SK-N-SH (cell line): ENCODE measurements around the gene PRL. TPM values are rescaled to one million over a fixed set of nuclear protein-coding genes. Genes with fewer than 3 reads are reported as not detected.

Experiments
- CTCF ChIA-PET: fragments of 300-600, 350-600 bp; formaldehyde crosslinking; extraction: SDS; loops from one replicate; lab custom pipeline; 2021; lab: Yijun Ruan, JAX
- POLR2A ChIA-PET: fragments of 350-600 bp; sonication (Branson Sonifier 250); formaldehyde crosslinking; extraction: SDS; loops from one replicate; lab custom pipeline; 2020; ENCODE audit warnings: antibody characterized with exemption, inconsistent platforms; lab: Yijun Ruan, JAX
- DNase-seq: peaks from one replicate; pipeline ENCODE4 v3.0.0; 2012
- H2AFZ ChIP-seq: fragments of 200-600 bp; sonication (generic); 2 replicates; pipeline ENCODE4 v1.8.1; 2016; ENCODE audit warnings: antibody characterized with exemption, mild to moderate bottlenecking, low read depth
- H3F3A ChIP-seq: fragments of 200-600 bp; sonication (generic); replicated peaks from 2 replicates; pipeline ENCODE3; 2016; ENCODE audit warnings: antibody characterized with exemption, mild to moderate bottlenecking; ENCODE audit not compliant: insufficient read depth
- H3K27ac ChIP-seq, 2 experiments: fragments of 200-500 bp in 1 of 2; fragments of 200-600 bp in 1 of 2; sonication (Bioruptor generic) in 1 of 2; sonication (generic), shearing (Covaris generic) in 1 of 2; 2 replicates each; pipeline versions ENCODE4 v1.5.1 to v1.6.1; 2014 to 2016; ENCODE audit warnings: low read depth in 2 of 2, inconsistent platforms in 1 of 2, low read length in 1 of 2, mild to moderate bottlenecking in 1 of 2, mixed read lengths in 1 of 2
- H3K27me3 ChIP-seq: fragments of 200-600 bp; sonication (generic), shearing (Covaris generic); 2 replicates; pipeline ENCODE4 v1.6.1; 2016; ENCODE audit warnings: mixed run types; ENCODE audit not compliant: insufficient read depth
- H3K36me3 ChIP-seq, 2 experiments: fragments of 200-500 bp in 1 of 2; fragments of 200-600 bp in 1 of 2; sonication (Bioruptor generic) in 1 of 2; sonication (generic) in 1 of 2; replicated peaks in 1 of 2; 2 replicates each; pipeline versions ENCODE3 to v1.5.1; 2014 to 2016; ENCODE audit warnings: low read length in 1 of 2, mild to moderate bottlenecking in 1 of 2; ENCODE audit not compliant: insufficient read depth in 2 of 2, control insufficient read depth in 1 of 2
- H3K4me1 ChIP-seq, 2 experiments: fragments of 200-500 bp in 1 of 2; fragments of 200-600 bp in 1 of 2; sonication (Bioruptor generic) in 1 of 2; sonication (generic), shearing (Covaris generic) in 1 of 2; 2 replicates each; pipeline versions ENCODE4 v1.5.1 to v1.6.1; 2014 to 2016; ENCODE audit warnings: low read depth in 1 of 2, low read length in 1 of 2, mixed run types in 1 of 2; ENCODE audit not compliant: insufficient read depth in 2 of 2, control insufficient read depth in 1 of 2
- H3K4me2 ChIP-seq: fragments of 200-600 bp; sonication (generic), shearing (Covaris generic); 2 replicates; pipeline ENCODE4 v1.6.1; 2017; ENCODE audit warnings: mixed run types
- H3K4me3 ChIP-seq, 2 experiments: fragments of 200-500 bp in 1 of 2; fragments of 200-600 bp in 1 of 2; sonication (Bioruptor generic) in 1 of 2; sonication (generic), shearing (Covaris generic) in 1 of 2; 2 replicates each; pipeline versions ENCODE4 v1.5.1 to v1.8.1; 2014 to 2016; ENCODE audit warnings: low read depth in 2 of 2, inconsistent platforms in 1 of 2, low read length in 1 of 2, mild to moderate bottlenecking in 1 of 2, mixed read lengths in 1 of 2, moderate library complexity in 1 of 2
- H3K79me2 ChIP-seq: fragments of 200-600 bp; sonication (generic); 2 replicates; pipeline ENCODE4 v1.8.1; 2017; ENCODE audit warnings: mild to moderate bottlenecking; ENCODE audit not compliant: insufficient read depth
- H3K9ac ChIP-seq: fragments of 200-600 bp; sonication (generic); 2 replicates; pipeline ENCODE4 v1.6.1; 2017; ENCODE audit warnings: mixed run types
- H3K9me2 ChIP-seq: fragments of 200-600 bp; sonication (generic); 2 replicates; pipeline ENCODE4 v1.6.1; 2017; ENCODE audit warnings: mixed run types
- H3K9me3 ChIP-seq: fragments of 200-600 bp; sonication (generic); 2 replicates; pipeline ENCODE4 v1.6.1; 2017; ENCODE audit warnings: mixed run types, mild to moderate bottlenecking, moderate library complexity
- H4K20me1 ChIP-seq: fragments of 200-600 bp; sonication (generic); 2 replicates; pipeline ENCODE4 v1.6.1; 2017; ENCODE audit warnings: mild to moderate bottlenecking, mixed run types; ENCODE audit not compliant: insufficient read depth
- CHD2 ChIP-seq: fragments of 150-350 bp; IDR thresholded peaks from 2 replicates; pipeline ENCODE4 v1.6.1; 2018; ENCODE audit warnings: low read length; ENCODE audit not compliant: partially characterized antibody
- EP300 ChIP-seq, 2 experiments: IDR thresholded peaks; 2 replicates each; pipeline versions ENCODE4 v1.4.0 to v1.6.1; 2012; ENCODE audit warnings: borderline replicate concordance in 1 of 2, low read depth in 1 of 2, low read length in 1 of 2
- FOSL2 ChIP-seq: IDR thresholded peaks from 2 replicates; pipeline ENCODE4 v1.4.0; 2012; ENCODE audit warnings: low read depth, mild to moderate bottlenecking, moderate library complexity, borderline replicate concordance
- FOXJ3 ChIP-seq: sonication (generic); formaldehyde crosslinking; IDR thresholded peaks from 2 replicates; pipeline ENCODE4 v1.5.1; 2020; ENCODE audit warnings: mild to moderate bottlenecking, missing genetic modification reagents
- GATA2 ChIP-seq: sonication (generic); formaldehyde crosslinking; IDR thresholded peaks from 2 replicates; pipeline ENCODE4 v1.5.0; 2020; ENCODE audit warnings: mild to moderate bottlenecking, missing genetic modification reagents
- JUND ChIP-seq: IDR thresholded peaks from 2 replicates; pipeline ENCODE4 v1.4.0; 2012
- MEF2A ChIP-seq: IDR thresholded peaks from 2 replicates; pipeline ENCODE4 v1.4.0; 2012; ENCODE audit warnings: low read depth, borderline replicate concordance
- MXI1 ChIP-seq: IDR thresholded peaks from 2 replicates; pipeline ENCODE4 v1.6.1; 2012; ENCODE audit warnings: mild to moderate bottlenecking, low read depth, low read length, improper control_type of control experiment
- POLR2AphosphoS5 ChIP-seq: IDR thresholded peaks from 2 replicates; pipeline ENCODE4 v1.6.1; 2012; ENCODE audit warnings: low read depth, low read length
- RAD21 ChIP-seq: IDR thresholded peaks from 2 replicates; pipeline ENCODE4 v1.6.1; 2012; ENCODE audit warnings: mild to moderate bottlenecking, low read length
- RCOR1 ChIP-seq: fragments of 150-350 bp; IDR thresholded peaks from 2 replicates; pipeline ENCODE4 v1.6.1; 2017; ENCODE audit warnings: antibody characterized with exemption, low read length
- RXRA ChIP-seq: IDR thresholded peaks from 2 replicates; pipeline ENCODE4 v1.4.0; 2012; ENCODE audit warnings: low read depth, mild to moderate bottlenecking, borderline replicate concordance
- TAF1 ChIP-seq: IDR thresholded peaks from 2 replicates; pipeline ENCODE4 v1.6.1; 2012; ENCODE audit warnings: low read depth, mild to moderate bottlenecking, low read length, moderate library complexity, borderline replicate concordance
- TCF12 ChIP-seq: IDR thresholded peaks from 2 replicates; pipeline ENCODE4 v1.4.0; 2012
- TEAD4 ChIP-seq: IDR thresholded peaks from 2 replicates; pipeline ENCODE4 v1.4.0; 2012; ENCODE audit warnings: mild to moderate bottlenecking, borderline replicate concordance; ENCODE audit not compliant: insufficient read depth
- YY1 ChIP-seq: IDR thresholded peaks from 2 replicates; pipeline ENCODE4 v1.4.0; 2012; ENCODE audit warnings: low read depth, mild to moderate bottlenecking
- WGBS: methylation state at CpG from one replicate; pipeline ENCODE4 v1.1.6; 2017; ENCODE audit warnings: low lambda C conversion rate; 5-methylcytosine and 5-hydroxymethylcytosine counted together
- polyA plus RNA-seq, 3 experiments: library from polyadenylated mRNA; depleted of rRNA; stranded (reverse); fragments of >200 nt; gene quantifications; 2 replicates each; pipeline ENCODE4 v1.2.3, GENCODE V29; 2012
- TF ChIP-seq, protein P1 (sequence below): IDR thresholded peaks from 2 replicates; pipeline ENCODE4 v1.4.0; 2012; ENCODE audit warnings: low read depth, borderline replicate concordance
- TF ChIP-seq, protein P2 (sequence below): fragments of 200-600 bp; sonication (generic); IDR thresholded peaks from 2 replicates; pipeline ENCODE4 v1.6.1; 2017; ENCODE audit warnings: antibody characterized with exemption, mild to moderate bottlenecking, moderate library complexity
- TF ChIP-seq, protein P3 (sequence below): IDR thresholded peaks from 2 replicates; pipeline ENCODE4 v1.6.1; 2012; ENCODE audit warnings: mild to moderate bottlenecking, low read depth, low read length, moderate library complexity
- TF ChIP-seq, protein P4 (sequence below): IDR thresholded peaks from 2 replicates; pipeline ENCODE4; 2012
- TF ChIP-seq, protein P5 (sequence below): IDR thresholded peaks from 2 replicates; pipeline ENCODE4 v1.4.0; 2012; ENCODE audit warnings: low read depth, borderline replicate concordance

The PRL gene
- polyA plus RNA-seq, 1 of the 3 experiments (the other 2 are of a cell fraction): not detected

DNA sequence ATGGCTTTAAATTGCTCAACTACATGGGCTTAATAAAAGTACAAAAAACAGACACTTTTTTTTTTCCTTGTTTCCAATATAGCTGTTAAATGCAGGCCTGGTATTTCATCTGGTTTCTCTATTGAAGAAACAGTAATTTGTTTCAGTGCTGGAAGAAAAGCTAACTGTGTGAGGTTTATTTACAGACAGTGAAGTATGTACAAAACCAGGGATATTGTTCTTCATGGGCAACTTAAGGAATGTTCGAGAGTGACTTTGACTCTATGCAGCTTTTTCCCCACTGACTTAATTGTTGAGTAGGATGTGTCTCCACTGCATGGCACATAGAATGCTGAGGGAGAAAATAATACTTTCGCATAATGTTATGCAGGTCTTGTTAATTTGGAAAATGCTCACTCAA is 31.0 kb upstream of the PRL start (continued):
- TF ChIP-seq, protein P1, sequence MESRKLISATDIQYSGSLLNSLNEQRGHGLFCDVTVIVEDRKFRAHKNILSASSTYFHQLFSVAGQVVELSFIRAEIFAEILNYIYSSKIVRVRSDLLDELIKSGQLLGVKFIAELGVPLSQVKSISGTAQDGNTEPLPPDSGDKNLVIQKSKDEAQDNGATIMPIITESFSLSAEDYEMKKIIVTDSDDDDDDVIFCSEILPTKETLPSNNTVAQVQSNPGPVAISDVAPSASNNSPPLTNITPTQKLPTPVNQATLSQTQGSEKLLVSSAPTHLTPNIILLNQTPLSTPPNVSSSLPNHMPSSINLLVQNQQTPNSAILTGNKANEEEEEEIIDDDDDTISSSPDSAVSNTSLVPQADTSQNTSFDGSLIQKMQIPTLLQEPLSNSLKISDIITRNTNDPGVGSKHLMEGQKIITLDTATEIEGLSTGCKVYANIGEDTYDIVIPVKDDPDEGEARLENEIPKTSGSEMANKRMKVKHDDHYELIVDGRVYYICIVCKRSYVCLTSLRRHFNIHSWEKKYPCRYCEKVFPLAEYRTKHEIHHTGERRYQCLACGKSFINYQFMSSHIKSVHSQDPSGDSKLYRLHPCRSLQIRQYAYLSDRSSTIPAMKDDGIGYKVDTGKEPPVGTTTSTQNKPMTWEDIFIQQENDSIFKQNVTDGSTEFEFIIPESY: no peak
- TF ChIP-seq TEAD4: no peak
- TF ChIP-seq JUND: no peak
- TF ChIP-seq GATA2 (CRISPR knock-in tag): no peak

DNA sequence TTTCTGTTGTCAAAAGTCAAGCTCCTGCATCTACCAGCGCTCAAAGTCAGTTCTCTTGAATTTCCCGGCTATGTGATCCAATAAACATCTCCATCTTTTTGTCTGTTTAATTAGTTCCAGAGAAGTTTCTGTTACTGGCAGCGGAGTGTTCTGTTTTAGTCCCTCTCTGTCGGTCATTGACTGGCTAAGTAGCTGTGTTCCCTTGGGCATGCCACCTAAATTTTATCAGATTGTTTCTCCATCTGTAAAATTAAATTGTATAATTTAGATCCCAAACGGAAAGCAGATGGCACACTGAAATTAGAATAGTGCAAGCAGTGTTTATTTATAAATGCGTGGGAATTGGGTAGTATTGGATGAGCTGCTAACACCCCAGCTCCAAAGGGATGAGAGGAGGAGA is 29.7 kb upstream of the PRL start:
- Histone ChIP-seq H3K79me2 (no peaks in the 10 kb centered on the region), H3K4me1 (peaks cover 0 to 33% of the 10 kb centered on the region in 2 experiments; a peak in 2 of 4 replicates), H3K4me2 (no peak overlapping the region), H2AFZ (peak overlapping the region; percentile 49; the same call in 1 of the 2 replicates), H3K36me3 (no peaks in the 10 kb centered on the region), H3K27me3 (no peaks in the 10 kb centered on the region), H3F3A (no peaks in the 10 kb centered on the region), H3K4me3 (no peak overlapping the region), H3K9me3 (no peaks in the 10 kb centered on the region), H4K20me1 (no peaks in the 10 kb centered on the region), H3K27ac (peak overlapping the region; percentile 24 to 98; a peak in 3 of 4 replicates), H3K9me2 (no peaks in the 10 kb centered on the region), H3K9ac (no peak overlapping the region)
- POLR2A ChIA-PET: interaction anchor here (0.6 to 3.0 kb wide), 8 partner anchors 179 to 733 kb away, joined by 3 to 36 read pairs (median 5); partner anchors contain the start of gene SOX4
- TF ChIP-seq GATA2 (CRISPR knock-in tag) (peak; percentile 94), RAD21 (peak; percentile 44), CHD2 (peak; percentile 84), TCF12 (peak; percentile 72), RCOR1 (peak; percentile 95), FOXJ3 (CRISPR knock-in tag) (peak; percentile 90; the same call in 1 of the 2 replicates), MXI1 (no peak; the same call in 1 of the 2 replicates), MEF2A (no peak), YY1 (no peak), FOSL2 (no peak), EP300 (IDR thresholded peaks at IDR 0.05; ENCODE audit: borderline replicate concordance in 1 of 2, low read depth in 1 of 2, low read length in 1 of 2) (peak; percentile 21 to 99; a peak in 2 of 4 replicates), JUND (no peak), POLR2AphosphoS5 (0 out of 2 replicates have a peak, but pooled peaks have one; percentile 23), TAF1 (no peak), TEAD4 (no peak), RXRA (no peak)
- TF ChIP-seq, protein P2, sequence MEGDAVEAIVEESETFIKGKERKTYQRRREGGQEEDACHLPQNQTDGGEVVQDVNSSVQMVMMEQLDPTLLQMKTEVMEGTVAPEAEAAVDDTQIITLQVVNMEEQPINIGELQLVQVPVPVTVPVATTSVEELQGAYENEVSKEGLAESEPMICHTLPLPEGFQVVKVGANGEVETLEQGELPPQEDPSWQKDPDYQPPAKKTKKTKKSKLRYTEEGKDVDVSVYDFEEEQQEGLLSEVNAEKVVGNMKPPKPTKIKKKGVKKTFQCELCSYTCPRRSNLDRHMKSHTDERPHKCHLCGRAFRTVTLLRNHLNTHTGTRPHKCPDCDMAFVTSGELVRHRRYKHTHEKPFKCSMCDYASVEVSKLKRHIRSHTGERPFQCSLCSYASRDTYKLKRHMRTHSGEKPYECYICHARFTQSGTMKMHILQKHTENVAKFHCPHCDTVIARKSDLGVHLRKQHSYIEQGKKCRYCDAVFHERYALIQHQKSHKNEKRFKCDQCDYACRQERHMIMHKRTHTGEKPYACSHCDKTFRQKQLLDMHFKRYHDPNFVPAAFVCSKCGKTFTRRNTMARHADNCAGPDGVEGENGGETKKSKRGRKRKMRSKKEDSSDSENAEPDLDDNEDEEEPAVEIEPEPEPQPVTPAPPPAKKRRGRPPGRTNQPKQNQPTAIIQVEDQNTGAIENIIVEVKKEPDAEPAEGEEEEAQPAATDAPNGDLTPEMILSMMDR: no peak
- TF ChIP-seq, protein P3, sequence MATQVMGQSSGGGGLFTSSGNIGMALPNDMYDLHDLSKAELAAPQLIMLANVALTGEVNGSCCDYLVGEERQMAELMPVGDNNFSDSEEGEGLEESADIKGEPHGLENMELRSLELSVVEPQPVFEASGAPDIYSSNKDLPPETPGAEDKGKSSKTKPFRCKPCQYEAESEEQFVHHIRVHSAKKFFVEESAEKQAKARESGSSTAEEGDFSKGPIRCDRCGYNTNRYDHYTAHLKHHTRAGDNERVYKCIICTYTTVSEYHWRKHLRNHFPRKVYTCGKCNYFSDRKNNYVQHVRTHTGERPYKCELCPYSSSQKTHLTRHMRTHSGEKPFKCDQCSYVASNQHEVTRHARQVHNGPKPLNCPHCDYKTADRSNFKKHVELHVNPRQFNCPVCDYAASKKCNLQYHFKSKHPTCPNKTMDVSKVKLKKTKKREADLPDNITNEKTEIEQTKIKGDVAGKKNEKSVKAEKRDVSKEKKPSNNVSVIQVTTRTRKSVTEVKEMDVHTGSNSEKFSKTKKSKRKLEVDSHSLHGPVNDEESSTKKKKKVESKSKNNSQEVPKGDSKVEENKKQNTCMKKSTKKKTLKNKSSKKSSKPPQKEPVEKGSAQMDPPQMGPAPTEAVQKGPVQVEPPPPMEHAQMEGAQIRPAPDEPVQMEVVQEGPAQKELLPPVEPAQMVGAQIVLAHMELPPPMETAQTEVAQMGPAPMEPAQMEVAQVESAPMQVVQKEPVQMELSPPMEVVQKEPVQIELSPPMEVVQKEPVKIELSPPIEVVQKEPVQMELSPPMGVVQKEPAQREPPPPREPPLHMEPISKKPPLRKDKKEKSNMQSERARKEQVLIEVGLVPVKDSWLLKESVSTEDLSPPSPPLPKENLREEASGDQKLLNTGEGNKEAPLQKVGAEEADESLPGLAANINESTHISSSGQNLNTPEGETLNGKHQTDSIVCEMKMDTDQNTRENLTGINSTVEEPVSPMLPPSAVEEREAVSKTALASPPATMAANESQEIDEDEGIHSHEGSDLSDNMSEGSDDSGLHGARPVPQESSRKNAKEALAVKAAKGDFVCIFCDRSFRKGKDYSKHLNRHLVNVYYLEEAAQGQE: no peak
- TF ChIP-seq, protein P4, sequence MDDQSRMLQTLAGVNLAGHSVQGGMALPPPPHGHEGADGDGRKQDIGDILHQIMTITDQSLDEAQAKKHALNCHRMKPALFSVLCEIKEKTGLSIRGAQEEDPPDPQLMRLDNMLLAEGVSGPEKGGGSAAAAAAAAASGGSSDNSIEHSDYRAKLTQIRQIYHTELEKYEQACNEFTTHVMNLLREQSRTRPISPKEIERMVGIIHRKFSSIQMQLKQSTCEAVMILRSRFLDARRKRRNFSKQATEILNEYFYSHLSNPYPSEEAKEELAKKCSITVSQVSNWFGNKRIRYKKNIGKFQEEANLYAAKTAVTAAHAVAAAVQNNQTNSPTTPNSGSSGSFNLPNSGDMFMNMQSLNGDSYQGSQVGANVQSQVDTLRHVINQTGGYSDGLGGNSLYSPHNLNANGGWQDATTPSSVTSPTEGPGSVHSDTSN: no peak
- TF ChIP-seq, protein P5, sequence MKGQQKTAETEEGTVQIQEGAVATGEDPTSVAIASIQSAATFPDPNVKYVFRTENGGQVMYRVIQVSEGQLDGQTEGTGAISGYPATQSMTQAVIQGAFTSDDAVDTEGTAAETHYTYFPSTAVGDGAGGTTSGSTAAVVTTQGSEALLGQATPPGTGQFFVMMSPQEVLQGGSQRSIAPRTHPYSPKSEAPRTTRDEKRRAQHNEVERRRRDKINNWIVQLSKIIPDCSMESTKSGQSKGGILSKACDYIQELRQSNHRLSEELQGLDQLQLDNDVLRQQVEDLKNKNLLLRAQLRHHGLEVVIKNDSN: no peak
- WGBS: 32% methylated on average over 6 of the region's 6 CpGs
- DNase-seq: peak; percentile 78
- CTCF ChIA-PET: interaction anchor here (0.6 to 2.1 kb wide), 6 partner anchors 146 to 1879 kb away, joined by 3 to 8 read pairs (median 3); no protein-coding TSS in a partner anchor
